NCI-H2081 (cell line): ENCODE measurements around the gene SELENOF.
A peak's percentile ranks its signal among the peaks of the same experiment; 100 is the strongest.

Source experiments
- DNase-seq, 2 experiments: peaks; one replicate each; lab custom pipeline; 2025; lab: John Stamatoyannopoulos, UW

SELENOF gene

GRCh38 chr1:86913896-86914600 is at the start of gene SELENOF:
TSS of gene SELENOF (minus strand) at chr1:86914126. CDS start at chr1:86914111, 15 bp downstream.
- peak; percentile 98 to 99 for DNase-seq

GRCh38 chr1:86960548-86960947 is 46.6 kb upstream of the SELENOF start:
- DNase-seq = no peak

DNA sequence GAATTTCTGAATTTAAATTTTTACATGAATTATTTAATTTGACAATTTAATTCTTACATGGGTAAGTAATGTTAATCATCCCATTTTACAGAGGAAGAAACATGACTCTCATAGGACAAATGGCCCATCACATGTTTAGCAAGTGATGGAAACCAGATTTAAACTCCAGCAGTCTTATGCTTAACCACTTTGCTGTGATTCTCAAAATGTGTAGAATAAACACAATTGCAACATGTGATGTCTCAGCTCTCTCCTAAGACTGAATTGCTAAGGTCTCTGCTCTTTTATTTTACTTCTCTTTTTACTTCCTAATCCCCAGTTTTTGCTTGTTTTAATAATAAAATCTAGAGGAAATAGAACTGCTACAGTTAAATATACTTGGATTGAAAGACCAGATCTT is 43.3 kb upstream of the SELENOF start:
- no peak for DNase-seq

GRCh38 chr1:86956221-86956620 is 42.3 kb upstream of the SELENOF start:
- DNase-seq = no peak

DNA sequence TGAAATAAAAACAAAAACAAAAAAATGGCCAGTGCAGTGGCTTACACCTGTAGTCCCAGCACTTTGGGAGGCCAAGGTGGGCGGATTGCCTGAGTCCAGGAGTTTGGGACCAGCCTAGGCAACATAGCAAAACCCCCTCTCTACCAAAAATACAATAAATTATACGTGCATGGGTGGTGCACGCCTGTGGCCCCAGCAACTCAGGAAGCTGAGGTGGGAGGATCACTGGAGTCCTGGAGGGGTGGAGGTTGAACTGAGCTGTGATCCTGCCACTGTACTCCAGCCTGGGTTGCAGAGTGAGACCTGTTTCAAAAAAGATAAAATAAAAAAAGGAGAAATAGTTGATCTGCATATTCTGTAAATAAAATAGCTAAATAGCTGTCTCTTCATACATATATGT is 41.8 kb upstream of the SELENOF start:
- DNase-seq = no peak

DNA sequence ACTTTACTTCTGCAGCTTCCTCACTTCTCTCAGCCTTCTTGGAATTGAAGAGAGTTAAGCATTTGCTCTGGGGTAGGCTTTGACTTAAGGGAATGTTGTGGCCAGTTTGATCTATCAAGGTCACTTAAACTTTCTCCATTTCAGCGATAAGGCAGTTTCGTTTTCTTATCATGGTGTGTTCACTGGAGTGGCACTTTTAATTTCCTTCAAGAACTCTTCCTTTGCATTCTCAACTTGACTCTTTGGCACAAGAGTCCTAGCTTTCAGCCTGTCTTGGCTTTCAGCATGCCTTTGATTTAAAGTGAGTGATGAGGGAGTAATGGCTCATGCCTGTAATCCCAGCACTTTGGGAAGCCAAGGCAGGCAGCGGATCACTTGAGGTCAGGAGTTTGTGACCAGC is 39.2 kb upstream of the SELENOF start:
- no peak for DNase-seq

DNA sequence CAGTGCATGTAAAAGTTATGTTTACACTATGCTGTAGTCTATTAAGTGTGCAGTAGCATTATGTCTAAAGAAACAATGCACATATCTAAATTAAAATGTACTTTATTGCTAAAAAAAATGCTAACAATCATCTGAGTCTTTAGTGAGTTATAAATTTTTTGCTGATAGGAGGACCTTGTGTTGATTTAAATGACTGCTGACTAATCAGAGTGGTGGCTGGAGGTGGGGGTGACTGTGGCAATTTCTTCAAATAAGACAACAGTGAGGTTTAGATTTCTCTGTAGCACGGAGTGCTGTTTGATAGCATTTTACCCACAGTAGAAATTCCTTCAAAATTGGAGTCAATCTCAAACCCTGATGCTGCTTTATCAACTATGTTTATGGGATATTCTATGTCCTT is 37.5 kb upstream of the SELENOF start:
- no peak for DNase-seq

- DNase-seq = no peak
Observed at GRCh38 chr1:86950712-86951419, 36.9 kb upstream of the SELENOF start.

GRCh38 chr1:86948212-86948611 is 34.3 kb upstream of the SELENOF start:
- no peak for DNase-seq

DNA sequence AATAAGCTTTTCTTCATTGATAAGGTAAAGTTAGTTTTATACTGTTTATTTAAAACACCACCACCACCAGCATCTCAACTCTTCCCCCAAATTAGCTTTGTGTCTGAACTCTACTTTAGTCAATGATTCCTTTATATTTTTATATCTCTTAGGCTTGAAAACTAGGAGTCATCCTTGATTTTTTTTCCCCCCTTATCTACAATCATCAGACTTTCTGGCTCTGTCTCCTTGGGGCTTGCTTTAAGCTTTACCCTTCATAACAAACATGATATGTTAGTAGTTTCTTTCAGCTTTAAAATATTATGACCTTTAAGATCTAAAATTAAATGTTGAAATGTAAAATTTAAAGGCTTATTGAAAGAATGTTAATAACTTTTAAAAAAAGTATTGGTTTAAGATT is 28.8 kb upstream of the SELENOF start:
- DNase-seq = no peak

DNA sequence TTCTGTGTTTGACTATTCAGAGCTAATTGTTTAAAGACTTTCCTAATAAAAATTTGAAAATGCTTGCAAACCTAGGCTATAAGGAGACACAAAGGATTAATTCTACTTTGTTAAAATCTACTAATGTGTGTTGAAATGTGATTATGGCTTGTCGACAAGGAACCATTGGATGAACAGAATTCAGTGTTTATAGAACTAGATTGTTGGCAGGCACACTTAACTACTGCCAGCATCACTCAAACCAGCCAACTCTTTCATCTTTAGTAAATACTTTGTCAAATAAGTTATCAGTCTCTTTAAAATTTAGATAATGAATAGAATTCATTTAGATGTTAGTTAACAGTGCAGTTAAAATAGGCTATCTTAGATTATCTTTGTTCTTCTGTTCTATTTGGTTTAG is 28.1 kb upstream of the SELENOF start:
- no peak for DNase-seq

GRCh38 chr1:86940599-86940998 is 26.7 kb upstream of the SELENOF start:
- DNase-seq = no peak

- no peak for DNase-seq
Observed at GRCh38 chr1:86939406-86939805, 25.5 kb upstream of the SELENOF start.

GRCh38 chr1:86938855-86939254 is 24.9 kb upstream of the SELENOF start:
- DNase-seq = no peak

GRCh38 chr1:86938450-86938849 is 24.5 kb upstream of the SELENOF start:
- no peak for DNase-seq

DNA sequence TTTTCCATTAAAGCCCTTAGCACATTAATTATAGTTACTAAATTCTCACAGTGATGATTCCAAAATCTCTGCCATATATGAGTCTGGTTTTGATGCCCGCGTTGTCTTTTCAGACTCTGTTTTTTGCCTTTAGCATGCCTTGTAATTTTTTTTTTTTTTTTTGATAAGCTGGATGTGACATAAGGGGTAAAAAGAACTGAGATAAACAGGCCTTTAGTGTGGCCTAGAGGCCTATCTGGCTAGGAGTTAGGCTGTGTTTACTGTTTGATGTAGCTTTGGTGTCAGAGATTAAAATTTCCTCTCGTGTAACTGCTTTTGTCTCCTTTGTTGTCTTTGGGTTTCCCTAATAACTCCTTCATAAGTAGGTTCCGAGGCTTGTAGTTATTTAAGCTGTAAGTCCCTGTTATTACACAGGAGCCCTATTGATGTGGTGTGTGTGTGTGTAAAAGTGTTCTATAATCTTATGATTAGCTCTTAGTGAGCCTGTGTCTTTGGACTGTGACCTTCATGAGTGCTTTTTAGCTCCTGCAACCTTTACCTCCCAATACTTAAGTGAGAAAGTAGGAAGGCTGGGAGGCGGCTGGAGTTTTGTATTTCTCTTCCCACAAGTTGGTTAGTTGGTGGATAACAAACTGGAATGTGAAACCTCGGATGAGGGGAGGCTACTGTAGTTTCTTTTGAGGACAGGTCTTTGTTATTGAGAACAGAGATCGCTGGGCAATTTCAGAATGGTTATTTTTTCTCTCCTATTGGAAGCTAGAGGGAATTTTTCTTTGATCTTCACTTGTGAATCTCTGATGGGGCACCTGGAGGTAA is 19.8 kb upstream of the SELENOF start:
- no peak for DNase-seq

DNA sequence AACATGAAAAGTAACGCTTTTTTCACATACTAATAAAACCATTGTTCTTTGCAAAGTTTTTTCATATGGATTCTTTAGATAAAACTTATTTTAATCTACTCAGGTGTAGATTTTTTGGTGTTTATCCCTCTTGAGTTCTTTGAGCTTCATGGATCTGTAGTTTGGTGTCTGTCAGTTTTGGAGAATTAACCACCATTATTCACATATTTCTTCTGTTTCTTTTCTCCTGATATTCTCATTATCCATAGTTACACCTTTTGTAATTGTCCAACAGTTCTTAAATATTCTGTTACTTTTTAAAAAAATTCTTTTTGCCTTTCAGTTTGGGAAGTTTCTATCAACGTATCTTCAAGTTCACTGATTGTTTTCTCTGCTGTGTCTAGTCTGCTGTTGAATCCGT is 19.1 kb upstream of the SELENOF start:
- no peak for DNase-seq

DNA sequence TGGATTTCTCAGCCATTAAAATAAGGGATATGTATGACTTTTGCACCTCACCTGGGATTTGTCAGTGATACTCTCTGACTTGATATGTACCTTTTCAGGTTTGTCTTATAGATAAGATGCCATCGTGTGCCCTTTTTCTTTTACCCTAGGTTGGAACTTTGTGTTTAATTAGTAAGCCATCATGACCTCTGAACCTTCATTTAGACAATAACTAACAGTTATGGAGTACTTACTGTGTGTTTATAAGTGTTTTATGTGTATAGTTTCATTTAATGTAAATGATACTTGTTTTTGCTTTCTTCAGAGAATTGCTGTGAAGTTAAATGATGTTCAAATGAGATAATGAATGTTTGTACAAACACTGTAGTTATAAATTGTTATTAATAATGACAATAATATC is 14.9 kb upstream of the SELENOF start:
- DNase-seq = no peak

DNA sequence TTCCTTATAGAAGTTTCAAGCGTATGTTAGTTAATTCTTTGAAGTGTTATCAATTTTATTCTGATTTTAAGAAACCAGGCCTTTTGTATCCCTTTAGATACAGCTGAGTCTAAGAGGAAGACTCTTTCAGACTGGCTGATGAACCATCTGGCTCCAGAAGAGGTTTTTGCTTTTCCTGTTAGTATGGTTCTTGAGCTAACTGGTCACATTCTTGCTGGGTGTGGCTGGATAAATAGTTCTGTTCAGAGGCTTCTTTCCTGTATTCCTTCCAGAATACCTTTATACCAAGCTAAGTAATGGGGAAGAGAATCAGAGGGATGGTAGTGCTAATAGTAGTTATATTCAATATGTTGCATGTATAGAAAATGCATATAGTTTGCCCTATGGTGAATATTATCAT is 13.0 kb upstream of the SELENOF start:
- no peak for DNase-seq

DNA sequence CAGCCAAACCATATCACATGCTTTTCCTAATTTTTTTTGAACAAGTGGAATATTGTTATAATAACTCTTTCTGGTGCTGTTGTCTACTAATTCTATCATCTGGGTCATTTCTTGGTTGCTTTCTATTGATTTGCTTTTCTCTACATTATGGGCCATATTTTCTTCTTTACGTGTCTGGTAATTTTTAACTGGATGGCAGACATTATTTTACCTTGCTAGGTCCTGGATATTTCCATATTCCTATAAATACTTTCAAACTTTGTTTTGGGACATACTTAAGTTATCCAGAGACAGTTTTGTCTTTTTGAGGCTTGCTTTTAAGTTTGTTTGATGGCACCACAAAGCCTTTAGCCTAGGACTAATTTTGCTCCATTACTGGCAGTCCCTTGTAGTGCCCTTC is 11.8 kb upstream of the SELENOF start:
- DNase-seq = no peak

GRCh38 chr1:86924324-86924960 is 10.5 kb upstream of the SELENOF start:
- DNase-seq = no peak

- DNase-seq = no peak
Observed at GRCh38 chr1:86922445-86922844, 8.5 kb upstream of the SELENOF start.
